ENCODE measurements around the gene TNIP3. TPM values are rescaled to one million over a fixed set of nuclear protein-coding genes. Genes with fewer than 3 reads are reported as not detected.

The TNIP3 gene
- total and polyA plus RNA-seq, 2 of the 4 experiments (the other 2 are of a cell fraction), result 0.10 to 0.18 TPM

GRCh38 chr4:121138039-121138825 lies 25.9 kb downstream of the TNIP3 start:
- CTCF ChIA-PET, result interaction anchor here (1.1 kb wide), 1 partner anchor 59 kb away, joined by 3 read pairs; no protein-coding TSS in a partner anchor
- Histone ChIP-seq H3K79me1 (ENCODE audit: low read depth in 1 of 2, low read length in 2 of 2) (no peaks in the 10 kb centered on the region), H3K27me3 (ENCODE audit: control insufficient read depth, insufficient read depth, low read length) (no peaks in the 10 kb centered on the region), H2AK9ac (replicated peaks; ENCODE audit: low read depth, low read length, poor library complexity) (no peak overlapping the region), H2BK120ac (ENCODE audit: low read depth, low read length) (no peak overlapping the region), H2AFZ (replicated peaks; ENCODE audit: low read length, poor library complexity) (no peak overlapping the region), H4K20me1 (ENCODE audit: insufficient read depth, low read length) (no peaks in the 10 kb centered on the region), H4K91ac (ENCODE audit: insufficient read depth, low read depth, low read length) (no peak overlapping the region), H3K4me3 (ENCODE audit: insufficient read depth, low read depth, low read length) (no peak overlapping the region), H2BK20ac (ENCODE audit: low read depth, low read length) (no peak overlapping the region), H3K27ac (ENCODE audit: insufficient read depth, low read length) (no peak overlapping the region), H3K9ac (ENCODE audit: low read depth, low read length) (no peak overlapping the region), H3K9me3 (ENCODE audit: control insufficient read depth, insufficient read depth, low read length) (no peaks in the 10 kb centered on the region), H3K4me1 (ENCODE audit: control insufficient read depth, insufficient read depth, low read length) (peaks cover 5% of the 10 kb centered on the region), H3K18ac (ENCODE audit: low read depth, low read length) (no peak overlapping the region), H3K4ac (ENCODE audit: low read depth, low read length) (no peak overlapping the region; the same call in 1 of the 2 replicates), H4K8ac (ENCODE audit: low read depth in 2 of 2, low read length in 2 of 2) (no peak overlapping the region), H4K5ac (ENCODE audit: low read depth, low read length) (no peak overlapping the region), H3K4me2 (ENCODE audit: low read depth, low read length) (no peak overlapping the region), H3K14ac (replicated peaks; ENCODE audit: low read depth, low read length) (no peak overlapping the region; the same call in 1 of the 2 replicates), H3K23ac (ENCODE audit: low read depth, low read length) (no peak overlapping the region), H3K56ac (ENCODE audit: extremely low read depth, insufficient read depth, low read length) (no peak overlapping the region), H2BK15ac (ENCODE audit: low read depth, low read length) (no peak overlapping the region; the same call in 2 of the 3 replicates), H2BK5ac (ENCODE audit: low read depth, low read length, poor library complexity, severe bottlenecking) (no peak overlapping the region), H3K36me3 (ENCODE audit: control insufficient read depth, insufficient read depth, low read length) (no peaks in the 10 kb centered on the region), H2AK5ac (ENCODE audit: low read depth, low read length) (no peak overlapping the region), H3K9me1 (ENCODE audit: insufficient read depth, low read length) (peaks cover 4% of the 10 kb centered on the region; the same call in 1 of the 2 replicates)
- TF ChIP-seq BHLHE40 (IDR thresholded peaks at IDR 0.05; ENCODE audit: low read depth, low read length) (no peak), CTCF (conservative IDR thresholded peaks at IDR 0.05; ENCODE audit: low read depth, low read length) (no peak), POLR2A (IDR thresholded peaks at IDR 0.05; ENCODE audit: low read depth, low read length) (no peak), MAZ (IDR thresholded peaks at IDR 0.05; ENCODE audit: borderline replicate concordance, low read depth, low read length) (no peak), RAD21 (IDR thresholded peaks at IDR 0.05; ENCODE audit: low read length) (no peak), RCOR1 (IDR thresholded peaks at IDR 0.05; ENCODE audit: insufficient replicate concordance, low read length) (no peak)
- no TSS peak for BruUV-seq (replicated peaks)
- DNase-seq (no peak), ATAC-seq (ENCODE audit: low read depth) (no peak)
- intact Hi-C loops (cut with micrococcal nuclease) (no loop called here), dilution Hi-C loops (cut with HindIII; ENCODE audit: low sequenced_read_pairs, unreplicated experiment) (no loop called here), in situ Hi-C loops (cut with MboI; ENCODE audit: low sequenced_read_pairs) (no loop called here)
- WGBS, 2 experiments (ENCODE audit: extremely low coverage in 2 of 2, insufficient read length in 1 of 2), result no CpG with 5 or more reads among the region's 5 CpGs
- POLR2A ChIA-PET (ENCODE audit: unreplicated experiment), result no interaction called here
